Right atrium auricular region (tissue), 2 donors: Measurements from ENCODE around the gene RAVER2. TPM values are rescaled to one million over a fixed set of nuclear protein-coding genes. Genes with fewer than 3 reads are reported as not detected.

Source experiments
- DNase-seq: peaks from one replicate; pipeline ENCODE4 v3.0.0-alpha.2; 2019; ENCODE audit warnings: low spot score
- H3K27ac ChIP-seq, 2 donors: fragments of 200-600 bp; sonication (generic); 1 replicate in 1 of 2; 2 replicates in 1 of 2; pipeline ENCODE4 v1.5.1; 2016 to 2019
- H3K27me3 ChIP-seq, 2 donors: fragments of 200-600 bp; sonication (generic); one replicate each; pipeline versions ENCODE4 v1.5.1 to v1.6.0; 2017 to 2019
- H3K36me3 ChIP-seq: fragments of 200-600 bp; sonication (generic); one replicate; pipeline ENCODE4 v1.5.1; 2016
- H3K4me1 ChIP-seq, 2 donors: fragments of 200-600 bp; sonication (generic); one replicate each; pipeline versions ENCODE4 v1.5.1 to v1.6.0; 2017 to 2019
- H3K4me3 ChIP-seq, 2 donors: fragments of 200-600 bp; sonication (generic); 1 replicate in 1 of 2; 2 replicates in 1 of 2; pipeline ENCODE4 v1.5.1; 2017 to 2019; ENCODE audit warnings: mild to moderate bottlenecking in 1 of 2, moderate library complexity in 1 of 2
- H3K9me3 ChIP-seq, 2 donors: fragments of 200-600 bp; sonication (generic); one replicate each; pipeline ENCODE4 v1.5.1; 2019
- total RNA-seq, 2 donors: library from RNA; depleted of rRNA; stranded (reverse); fragments of >200 nt; gene quantifications; one replicate each; pipeline ENCODE4 v1.1.0, GENCODE V29; 2016
- TF ChIP-seq, protein P1 (sequence below), 2 donors: fragments of 200-600 bp; sonication (generic); IDR thresholded peaks; one replicate each; pipeline ENCODE4 v1.5.1; 2019; ENCODE audit warnings: antibody characterized with exemption in 2 of 2

Gene RAVER2
- total RNA-seq, 2 donors from 2014 or later, result 11.5 to 23.2 TPM

DNA sequence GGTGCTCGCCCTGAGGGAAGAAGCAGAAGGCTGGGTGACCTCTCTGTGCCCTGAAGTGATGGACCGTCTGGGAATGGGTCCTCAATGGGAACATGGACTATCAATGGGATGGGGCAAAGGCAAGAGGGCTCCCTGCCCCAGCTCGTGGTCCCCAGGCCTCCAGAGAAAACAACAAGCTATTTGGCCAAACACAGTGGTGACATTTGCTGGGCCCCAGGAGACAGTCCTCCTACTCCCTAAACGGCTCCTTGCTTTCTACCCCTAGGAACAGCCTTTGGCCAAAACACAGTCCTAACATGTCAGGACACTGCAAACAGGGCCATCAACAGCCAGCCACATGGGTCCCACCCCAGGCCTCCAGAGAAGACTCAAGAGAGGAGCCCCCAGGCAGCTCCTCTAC lies 102.8 kb downstream of the RAVER2 start:
- TF ChIP-seq, protein P1, sequence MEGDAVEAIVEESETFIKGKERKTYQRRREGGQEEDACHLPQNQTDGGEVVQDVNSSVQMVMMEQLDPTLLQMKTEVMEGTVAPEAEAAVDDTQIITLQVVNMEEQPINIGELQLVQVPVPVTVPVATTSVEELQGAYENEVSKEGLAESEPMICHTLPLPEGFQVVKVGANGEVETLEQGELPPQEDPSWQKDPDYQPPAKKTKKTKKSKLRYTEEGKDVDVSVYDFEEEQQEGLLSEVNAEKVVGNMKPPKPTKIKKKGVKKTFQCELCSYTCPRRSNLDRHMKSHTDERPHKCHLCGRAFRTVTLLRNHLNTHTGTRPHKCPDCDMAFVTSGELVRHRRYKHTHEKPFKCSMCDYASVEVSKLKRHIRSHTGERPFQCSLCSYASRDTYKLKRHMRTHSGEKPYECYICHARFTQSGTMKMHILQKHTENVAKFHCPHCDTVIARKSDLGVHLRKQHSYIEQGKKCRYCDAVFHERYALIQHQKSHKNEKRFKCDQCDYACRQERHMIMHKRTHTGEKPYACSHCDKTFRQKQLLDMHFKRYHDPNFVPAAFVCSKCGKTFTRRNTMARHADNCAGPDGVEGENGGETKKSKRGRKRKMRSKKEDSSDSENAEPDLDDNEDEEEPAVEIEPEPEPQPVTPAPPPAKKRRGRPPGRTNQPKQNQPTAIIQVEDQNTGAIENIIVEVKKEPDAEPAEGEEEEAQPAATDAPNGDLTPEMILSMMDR (IDR thresholded peaks at IDR 0.05), result no peak
- H3K4me3 ChIP-seq, result no peak overlapping the region
- no peak overlapping the region for H3K27ac ChIP-seq
- H3K36me3 ChIP-seq, result peaks cover 83% of the 10 kb centered on the region
- no peaks in the 10 kb centered on the region for H3K27me3 ChIP-seq
- DNase-seq, result peak; percentile 42
- H3K9me3 ChIP-seq, result no peaks in the 10 kb centered on the region
- H3K4me1 ChIP-seq, result peaks cover 0 to 8% of the 10 kb centered on the region in 2 donors

DNA sequence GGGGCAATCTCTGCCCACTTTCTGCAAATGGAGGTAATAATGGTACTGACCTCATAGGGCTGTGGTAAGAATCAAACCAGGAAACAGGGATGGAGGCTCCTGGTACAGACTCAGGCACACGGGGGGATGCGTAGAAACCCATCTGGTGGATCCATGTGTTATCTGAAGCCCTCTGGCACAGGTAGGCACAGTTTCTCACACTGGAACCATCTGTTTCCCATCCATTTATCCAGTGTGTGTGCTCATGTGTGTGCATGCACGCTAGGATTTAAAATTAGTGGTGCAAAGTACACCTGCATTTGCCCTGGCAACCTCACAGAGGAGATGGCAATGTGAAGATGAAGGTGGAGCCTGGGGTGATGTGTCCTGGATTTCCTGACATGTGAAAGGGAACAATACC lies 103.3 kb downstream of the RAVER2 start:
- H3K36me3 ChIP-seq, result peaks cover 83% of the 10 kb centered on the region
- no peaks in the 10 kb centered on the region for H3K9me3 ChIP-seq
- no peaks in the 10 kb centered on the region for H3K27me3 ChIP-seq
- no peak for DNase-seq
- H3K27ac ChIP-seq, result no peak overlapping the region
- peaks cover 0 to 4% of the 10 kb centered on the region in 2 donors for H3K4me1 ChIP-seq
- no peak overlapping the region for H3K4me3 ChIP-seq
- TF ChIP-seq, protein P1 (IDR thresholded peaks at IDR 0.05), result no peak

DNA sequence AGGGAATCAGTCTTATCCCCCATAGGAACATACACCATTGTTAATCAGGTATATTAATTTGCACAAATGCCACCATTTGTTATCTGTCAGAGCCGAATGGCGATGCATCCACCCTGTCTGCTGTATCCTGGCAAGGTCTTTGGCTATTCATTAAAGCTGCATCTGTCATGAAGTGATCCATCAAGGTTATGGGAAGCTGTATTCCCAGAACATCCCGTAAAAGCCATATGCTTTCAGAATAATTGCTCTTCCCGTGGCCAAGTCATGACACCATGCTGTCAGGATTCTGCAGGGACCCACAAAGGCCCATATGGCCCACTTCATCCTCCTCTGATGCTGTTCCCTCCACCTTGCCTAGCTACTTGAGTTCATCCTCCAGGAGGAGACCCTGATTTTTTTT lies 103.9 kb downstream of the RAVER2 start:
- Histone ChIP-seq H3K36me3 (peaks cover 83% of the 10 kb centered on the region), H3K27me3 (no peaks in the 10 kb centered on the region), H3K9me3 (no peaks in the 10 kb centered on the region), H3K4me1 (peaks cover 0 to 4% of the 10 kb centered on the region in 2 donors), H3K27ac (no peak overlapping the region), H3K4me3 (no peak overlapping the region)
- no peak for DNase-seq
- TF ChIP-seq, protein P1 (IDR thresholded peaks at IDR 0.05), result no peak

DNA sequence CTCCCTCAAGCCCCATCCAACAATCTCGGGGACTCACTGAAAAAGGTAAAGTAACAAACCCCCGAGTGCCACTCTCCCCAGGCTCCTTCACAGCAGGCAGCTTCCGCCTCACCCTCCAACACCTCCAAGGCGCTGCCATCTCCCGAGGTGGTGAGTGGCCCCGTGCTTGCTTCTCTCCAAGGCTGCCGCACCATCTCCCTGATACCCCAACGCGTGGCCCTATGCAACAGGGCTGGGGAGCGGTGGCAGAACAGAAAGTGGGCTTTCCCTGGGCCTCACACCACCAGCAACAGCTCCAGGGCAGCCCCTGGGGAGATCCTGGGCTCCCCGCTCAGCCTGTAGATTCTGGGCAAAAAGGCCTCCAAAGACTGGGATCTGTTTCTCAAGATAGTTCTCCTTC lies 105.1 kb downstream of the RAVER2 start:
- Histone ChIP-seq H3K4me1 (peaks cover 0 to 4% of the 10 kb centered on the region in 2 donors), H3K36me3 (peaks cover 81% of the 10 kb centered on the region), H3K27ac (no peak overlapping the region), H3K27me3 (no peaks in the 10 kb centered on the region), H3K9me3 (no peaks in the 10 kb centered on the region), H3K4me3 (no peak overlapping the region)
- TF ChIP-seq, protein P1 (IDR thresholded peaks at IDR 0.05), result no peak
- DNase-seq, result no peak

DNA sequence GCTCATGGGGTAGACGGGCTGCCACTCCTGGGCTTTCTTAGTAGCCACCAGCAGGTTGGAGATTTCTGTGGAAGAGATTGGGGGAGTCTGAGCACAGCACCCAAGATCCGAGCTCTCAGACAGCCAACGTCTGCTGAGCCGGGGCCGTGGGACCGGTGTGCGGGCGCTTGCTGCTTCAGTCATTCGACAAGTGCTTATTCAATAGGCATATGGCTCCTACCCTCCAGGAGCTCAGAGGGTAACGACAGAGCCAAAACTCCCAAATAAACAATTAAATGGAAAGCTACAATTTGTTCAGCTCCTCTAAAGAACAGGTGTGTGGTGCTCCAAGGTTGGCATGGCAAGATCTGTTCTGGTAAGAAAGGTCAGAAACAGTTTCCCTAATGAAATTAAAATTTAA lies 106.0 kb downstream of the RAVER2 start:
- H3K4me3 ChIP-seq, result no peak overlapping the region
- DNase-seq, result no peak
- H3K36me3 ChIP-seq, result peaks cover 81% of the 10 kb centered on the region
- H3K27me3 ChIP-seq, result no peaks in the 10 kb centered on the region
- no peaks in the 10 kb centered on the region for H3K9me3 ChIP-seq
- peaks cover 0 to 4% of the 10 kb centered on the region in 2 donors for H3K4me1 ChIP-seq
- TF ChIP-seq, protein P1 (IDR thresholded peaks at IDR 0.05), result no peak
- H3K27ac ChIP-seq, result no peak overlapping the region

DNA sequence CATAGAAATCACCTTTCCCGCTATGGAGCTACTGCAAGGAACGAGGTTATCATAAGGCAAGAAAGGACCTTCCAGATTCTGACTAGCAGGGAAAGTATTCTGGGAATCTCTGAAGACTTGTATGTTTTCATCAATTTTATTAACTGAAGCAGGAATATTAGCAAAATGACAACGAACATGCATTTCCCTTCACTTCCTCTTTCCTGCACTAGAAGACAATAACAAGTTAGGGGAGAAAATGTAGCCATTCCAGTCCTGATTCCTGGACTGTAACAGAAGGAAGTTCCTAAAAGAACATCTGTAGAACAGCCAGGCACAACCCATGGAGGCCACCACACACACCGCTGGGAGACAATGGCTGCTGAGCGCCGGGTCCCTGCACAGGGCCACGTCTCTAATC lies 106.8 kb downstream of the RAVER2 start:
- no peaks in the 10 kb centered on the region for H3K9me3 ChIP-seq
- H3K36me3 ChIP-seq, result peaks cover 82% of the 10 kb centered on the region
- DNase-seq, result no peak
- no peaks in the 10 kb centered on the region for H3K27me3 ChIP-seq
- no peak overlapping the region for H3K4me3 ChIP-seq
- H3K27ac ChIP-seq, result no peak overlapping the region
- H3K4me1 ChIP-seq, result peaks cover 0 to 4% of the 10 kb centered on the region in 2 donors
- TF ChIP-seq, protein P1 (IDR thresholded peaks at IDR 0.05), result no peak
